H9 (cell line): ENCODE data around the gene HHIP. TPM values are rescaled to one million over a fixed set of nuclear protein-coding genes. Genes with fewer than 3 reads are reported as not detected.

Experiments used
- DNase-seq: peaks from one replicate; pipeline ENCODE4 v3.0.0-alpha.2; 2017
- H2AFZ ChIP-seq: one replicate; pipeline ENCODE4 v1.6.1; 2013; ENCODE audit warnings: mild to moderate bottlenecking, low read length, control low read depth, moderate library complexity
- H2AK5ac ChIP-seq: 2 replicates; pipeline ENCODE4 v1.6.1; 2013; ENCODE audit warnings: low read length, control low read depth, mixed read lengths; ENCODE audit not compliant: insufficient read length
- H2BK120ac ChIP-seq: one replicate; pipeline ENCODE4 v1.6.1; 2013; ENCODE audit warnings: low read depth, mild to moderate bottlenecking, low read length, control low read depth, inconsistent platforms; ENCODE audit not compliant: poor library complexity, severe bottlenecking
- H2BK12ac ChIP-seq: 2 replicates; pipeline ENCODE4 v1.6.1; 2013; ENCODE audit warnings: low read length, control low read depth, mixed read lengths, low read depth; ENCODE audit not compliant: insufficient read length
- H2BK15ac ChIP-seq: 2 replicates; pipeline ENCODE4 v1.6.1; 2013; ENCODE audit warnings: low read depth, low read length, control low read depth
- H2BK20ac ChIP-seq: one replicate; pipeline ENCODE4 v1.6.1; 2013; ENCODE audit warnings: low read depth, mild to moderate bottlenecking, low read length, control low read depth, inconsistent platforms; ENCODE audit not compliant: poor library complexity, severe bottlenecking
- H2BK5ac ChIP-seq: 2 replicates; pipeline ENCODE4 v1.6.1; 2013; ENCODE audit warnings: low read length, control low read depth, mixed read lengths; ENCODE audit not compliant: insufficient read length
- H3K14ac ChIP-seq: 2 replicates; pipeline ENCODE4 v1.6.1; 2013; ENCODE audit warnings: low read length, control low read depth; ENCODE audit not compliant: insufficient read depth
- H3K18ac ChIP-seq: 2 replicates; pipeline ENCODE4 v1.6.1; 2013; ENCODE audit warnings: low read depth, mild to moderate bottlenecking, mixed read lengths, low read length, control low read depth; ENCODE audit not compliant: insufficient read length
- H3K23ac ChIP-seq: 2 replicates; pipeline ENCODE4 v1.6.1; 2013; ENCODE audit warnings: low read length, control low read depth, mixed read lengths, low read depth; ENCODE audit not compliant: insufficient read length
- H3K23me2 ChIP-seq: 2 replicates; pipeline ENCODE4 v1.6.1; 2013; ENCODE audit warnings: low read depth, mild to moderate bottlenecking, mixed read lengths, low read length, control low read depth; ENCODE audit not compliant: insufficient read length, poor library complexity, severe bottlenecking
- H3K27ac ChIP-seq: 2 replicates; pipeline ENCODE4 v1.5.1; 2013; ENCODE audit warnings: low read length, control low read depth, mixed read lengths, low read depth; ENCODE audit not compliant: insufficient read length
- H3K27me3 ChIP-seq: 2 replicates; pipeline ENCODE4 v1.6.1; 2013; ENCODE audit warnings: low read length, control low read depth, inconsistent platforms; ENCODE audit not compliant: insufficient read depth
- H3K4ac ChIP-seq: 2 replicates; pipeline ENCODE4 v1.6.1; 2013; ENCODE audit warnings: low read depth, mild to moderate bottlenecking, control low read depth, inconsistent platforms, low read length, moderate library complexity
- H3K4me1 ChIP-seq: 2 replicates; pipeline ENCODE4 v1.6.1; 2013; ENCODE audit warnings: low read length, control low read depth, inconsistent platforms; ENCODE audit not compliant: insufficient read depth
- H3K4me2 ChIP-seq: 2 replicates; pipeline ENCODE4 v1.6.1; 2013; ENCODE audit warnings: low read length, control low read depth, mixed read lengths; ENCODE audit not compliant: insufficient read length, insufficient read depth
- H3K56ac ChIP-seq: 2 replicates; pipeline ENCODE4 v1.6.1; 2013; ENCODE audit warnings: low read depth, mild to moderate bottlenecking, mixed read lengths, low read length, control low read depth; ENCODE audit not compliant: insufficient read length
- H3K79me1 ChIP-seq: 2 replicates; pipeline ENCODE4 v1.6.1; 2013; ENCODE audit warnings: low read depth, mild to moderate bottlenecking, moderate library complexity, low read length, control low read depth, inconsistent platforms; ENCODE audit not compliant: insufficient read depth, poor library complexity, severe bottlenecking
- H3K79me2 ChIP-seq: 2 replicates; pipeline ENCODE4 v1.6.1; 2013; ENCODE audit warnings: low read length, control low read depth, inconsistent platforms; ENCODE audit not compliant: insufficient read depth
- H3K9ac ChIP-seq: 2 replicates; pipeline ENCODE4 v1.6.1; 2013; ENCODE audit warnings: low read length, control low read depth, mixed read lengths; ENCODE audit not compliant: insufficient read length; ENCODE audit errors: extremely low read depth
- H3K9me3 ChIP-seq: one replicate; pipeline ENCODE4 v1.6.1; 2013; ENCODE audit warnings: low read depth, low read length, inconsistent platforms; ENCODE audit not compliant: control insufficient read depth
- H3T11ph ChIP-seq: one replicate; pipeline ENCODE4 v1.6.1; 2013; ENCODE audit warnings: mild to moderate bottlenecking, low read length, control low read depth, inconsistent platforms
- H4K20me1 ChIP-seq: one replicate; pipeline ENCODE4 v1.6.1; 2013; ENCODE audit not compliant: control insufficient read depth, insufficient read length, insufficient read depth
- H4K5ac ChIP-seq: 2 replicates; pipeline ENCODE4 v1.6.1; 2013; ENCODE audit warnings: low read depth, mild to moderate bottlenecking, mixed read lengths, low read length, control low read depth; ENCODE audit not compliant: insufficient read length
- H4K8ac ChIP-seq: replicated peaks from 2 replicates; pipeline ENCODE4 v1.6.1; 2013; ENCODE audit warnings: low read length, control low read depth, mixed read lengths, low read depth; ENCODE audit not compliant: insufficient read length
- H4K91ac ChIP-seq: 2 replicates; pipeline ENCODE4 v1.6.1; 2013; ENCODE audit warnings: low read depth, mild to moderate bottlenecking, moderate library complexity, mixed read lengths, low read length, control low read depth; ENCODE audit not compliant: insufficient read length
- H3K27ac Mint-ChIP-seq, 3 experiments: 2 replicates in 2 of 3; 3 replicates in 1 of 3; pipeline ENCODE4 v1.8.0; 2020 to 2021; ENCODE audit warnings: mixed read lengths in 3 of 3, mild to moderate bottlenecking in 1 of 3, moderate library complexity in 1 of 3
- H3K27me3 Mint-ChIP-seq: 2 replicates; pipeline ENCODE4 v1.8.0; 2021; ENCODE audit warnings: low read depth, mild to moderate bottlenecking, moderate library complexity, mixed read lengths
- H3K36me3 Mint-ChIP-seq, 3 experiments: 2 replicates in 2 of 3; 3 replicates in 1 of 3; pipeline ENCODE4 v1.8.0; 2020 to 2021; ENCODE audit warnings: low read depth in 3 of 3, mixed read lengths in 3 of 3; ENCODE audit not compliant: insufficient read depth in 1 of 3
- H3K4me1 Mint-ChIP-seq, 2 experiments: 2 replicates each; pipeline ENCODE4 v1.8.0; 2020; ENCODE audit warnings: mixed read lengths in 2 of 2
- H3K4me3 Mint-ChIP-seq, 2 experiments: 2 replicates in 1 of 2; 3 replicates in 1 of 2; pipeline ENCODE4 v1.8.0; 2020 to 2021; ENCODE audit warnings: mild to moderate bottlenecking in 2 of 2, mixed read lengths in 2 of 2, moderate library complexity in 1 of 2
- H3K9me3 Mint-ChIP-seq, 2 experiments: 2 replicates in 1 of 2; 3 replicates in 1 of 2; pipeline ENCODE4 v1.8.0; 2020; ENCODE audit warnings: mild to moderate bottlenecking in 2 of 2, mixed read lengths in 2 of 2, moderate library complexity in 1 of 2
- CTCF ChIP-seq: fragments of 200-600 bp; sonication (generic); conservative IDR thresholded peaks from 3 replicates; pipeline ENCODE4 v1.8.0; 2021; ENCODE audit warnings: antibody characterized with exemption, mild to moderate bottlenecking
- WGBS: extraction: QIAGEN DNeasy Blood & Tissue Kit; methylation state at CpG from one replicate; pipeline ENCODE4 v1.1.7; 2013; ENCODE audit warnings: missing lambda C conversion rate, low lambda C conversion rate, mixed read lengths; ENCODE audit not compliant: insufficient read length; ENCODE audit errors: extremely low coverage; 5-methylcytosine and 5-hydroxymethylcytosine counted together
- total RNA-seq: library from RNA; stranded (reverse); gene quantifications from 2 replicates; pipeline ENCODE4 v1.2.1, GENCODE V29; 2021

HHIP gene
- total RNA-seq, 1 experiment from 2014 or later, result 3.8 TPM

DNA sequence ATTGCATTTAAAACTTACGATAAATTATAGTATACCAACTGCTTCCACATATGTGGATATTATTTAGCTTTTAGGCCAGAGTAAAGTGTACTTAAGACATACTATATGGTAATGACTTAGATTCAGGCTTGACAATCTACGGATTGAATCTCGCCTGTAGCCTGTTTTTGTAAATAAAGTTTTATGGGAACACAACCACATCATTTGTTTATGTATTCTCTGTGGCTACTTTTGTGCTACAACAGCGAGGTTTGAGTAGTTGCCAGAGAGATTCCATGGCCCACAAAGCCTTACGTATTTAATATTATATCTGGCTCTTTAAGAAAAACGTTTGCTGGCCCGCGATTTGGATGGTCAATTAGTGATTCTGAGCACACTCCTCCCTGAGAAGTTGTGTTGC lies 37.6 kb downstream of the HHIP start:
- Histone ChIP-seq H3K27me3 (no peaks in the 10 kb centered on the region), H3K9ac (no peak overlapping the region), H2BK5ac (no peak overlapping the region), H2BK15ac (no peak overlapping the region), H3K56ac (no peak overlapping the region), H3K79me1 (no peaks in the 10 kb centered on the region), H4K5ac (no peak overlapping the region), H4K8ac (no peak overlapping the region), H3K23me2 (no peaks in the 10 kb centered on the region), H3T11ph (no peak overlapping the region), H4K91ac (no peak overlapping the region), H3K14ac (no peak overlapping the region), H3K18ac (no peak overlapping the region), H3K79me2 (no peaks in the 10 kb centered on the region), H4K20me1 (no peaks in the 10 kb centered on the region), H3K23ac (no peak overlapping the region), H3K27ac (no peak overlapping the region), H3K4me2 (no peak overlapping the region), H2AK5ac (no peak overlapping the region), H3K9me3 (no peaks in the 10 kb centered on the region), H2BK20ac (no peak overlapping the region), H3K4me1 (peaks cover 6% of the 10 kb centered on the region; the same call in 1 of the 2 replicates), H2BK120ac (no peak overlapping the region), H3K4ac (no peak overlapping the region), H2AFZ (no peak overlapping the region), H2BK12ac (no peak overlapping the region)
- no CpG with 5 or more reads among the region's 8 CpGs for WGBS
- TF ChIP-seq CTCF, result no peak
- Mint-ChIP-seq H3K27ac (no peak overlapping the region), H3K27me3 (no peaks in the 10 kb centered on the region), H3K36me3 (no peaks in the 10 kb centered on the region), H3K4me1 (peaks cover 17 to 18% of the 10 kb centered on the region in 2 experiments), H3K9me3 (no peaks in the 10 kb centered on the region), H3K4me3 (no peak overlapping the region)
- DNase-seq, result no peak
